HepG2 (cell line): ENCODE measurements around the gene GPR137. TPM values are rescaled to one million over a fixed set of nuclear protein-coding genes. Genes with fewer than 3 reads are reported as not detected.

Experiments used
- ATAC-seq: fragments of 200-7000 bp; cut with Tn5 transposase; 3 replicates; pipeline ENCODE4 v1.9.1; 2020; ENCODE audit warnings: mild to moderate bottlenecking, moderate library complexity
- BruUV-seq: library from RNA; stranded (reverse); fragments of 400-500 nt; replicated peaks from 2 replicates; lab custom pipeline; 2021; lab: Mats Ljungman, UMichigan
- CTCF ChIA-PET: fragments of 300-600 bp; formaldehyde crosslinking; extraction: SDS; loops from one replicate; lab custom pipeline; 2021; ENCODE audit warnings: low total read pairs, inconsistent platforms, low intra/inter-chr PET ratio; lab: Yijun Ruan, JAX
- POLR2A ChIA-PET: fragments of 350-600 bp; sonication (Branson Sonifier 250); formaldehyde crosslinking; loops from one replicate; lab custom pipeline; 2020; ENCODE audit warnings: antibody characterized with exemption, inconsistent platforms; lab: Yijun Ruan, JAX
- DNase-seq: peaks from one replicate; pipeline ENCODE4 v3.0.0-alpha.2; 2015; ENCODE audit warnings: low spot score
- FAIRE-seq: peaks from 3 replicates; lab custom pipeline; 2011; peaks lifted over from hg19 to GRCh38; lab: Jason Lieb, UNC
- H2AFZ ChIP-seq: one replicate; pipeline ENCODE4 v1.6.1; 2011; ENCODE audit warnings: low read length, inconsistent platforms
- H3K27ac ChIP-seq: fragments of 300-600 bp; 3 replicates; pipeline ENCODE4 v1.8.0; 2011; ENCODE audit warnings: mixed run types, mild to moderate bottlenecking, mixed read lengths, low read length, inconsistent platforms; ENCODE audit not compliant: insufficient read depth; ENCODE audit errors: extremely low read length
- H3K27me3 ChIP-seq, 2 experiments: fragments of 200-600 bp in 1 of 2; 2 replicates in 1 of 2; 3 replicates in 1 of 2; pipeline versions ENCODE4 v1.6.0 to v1.8.0; 2011; ENCODE audit warnings: low read length in 2 of 2, mild to moderate bottlenecking in 2 of 2, moderate library complexity in 2 of 2, inconsistent platforms in 1 of 2; ENCODE audit not compliant: insufficient read depth in 2 of 2, control insufficient read depth in 1 of 2
- H3K36me3 ChIP-seq, 2 experiments: fragments of 200-600 bp in 1 of 2; replicated peaks in 1 of 2; 2 replicates in 1 of 2; 3 replicates in 1 of 2; pipeline versions ENCODE4 v1.5.1 to v1.8.0; 2011; ENCODE audit warnings: low read length in 2 of 2, inconsistent platforms in 1 of 2; ENCODE audit not compliant: insufficient read depth in 2 of 2, control insufficient read depth in 1 of 2
- H3K4me1 ChIP-seq: 2 replicates; pipeline ENCODE4 v1.5.1; 2012; ENCODE audit warnings: low read length, inconsistent platforms; ENCODE audit not compliant: insufficient read depth
- H3K4me2 ChIP-seq: 2 replicates; pipeline ENCODE4 v1.6.0; 2011; ENCODE audit warnings: low read depth, low read length, inconsistent platforms
- H3K4me3 ChIP-seq, 3 experiments: fragments of 200-600 bp in 1 of 3; sonication (generic), shearing (Covaris generic) in 1 of 3; replicated peaks in 1 of 3; 2 replicates each; pipeline ENCODE4 v1.5.1; 2011 to 2016; ENCODE audit warnings: low read length in 3 of 3, inconsistent platforms in 2 of 3, low read depth in 2 of 3, mild to moderate bottlenecking in 2 of 3, control low read depth in 1 of 3, mixed read lengths in 1 of 3; ENCODE audit not compliant: insufficient read depth in 1 of 3
- H3K79me2 ChIP-seq: one replicate; pipeline ENCODE4 v1.6.1; 2011; ENCODE audit warnings: low read length, inconsistent platforms; ENCODE audit not compliant: insufficient read depth
- H3K9ac ChIP-seq: 2 replicates; pipeline ENCODE4 v1.6.0; 2011; ENCODE audit warnings: mild to moderate bottlenecking, low read depth, low read length, inconsistent platforms; ENCODE audit not compliant: insufficient read depth
- H3K9me3 ChIP-seq: 2 replicates; pipeline ENCODE4 v1.5.1; 2012; ENCODE audit warnings: mild to moderate bottlenecking, low read length
- H4K20me1 ChIP-seq: 2 replicates; pipeline ENCODE4 v1.6.0; 2011; ENCODE audit warnings: inconsistent platforms, mild to moderate bottlenecking, low read length, moderate library complexity; ENCODE audit not compliant: insufficient read depth
- GABPA ChIP-seq, 2 experiments: IDR thresholded peaks; 2 replicates each; pipeline ENCODE4 v1.6.1; 2011 to 2016; ENCODE audit warnings: low read depth in 2 of 2, low read length in 1 of 2, missing biosample characterization in 1 of 2, missing genetic modification characterization in 1 of 2
- HNRNPLL ChIP-seq: fragments of 200-400 bp; formaldehyde crosslinking; IDR thresholded peaks from 2 replicates; pipeline ENCODE4 v1.6.1; 2017; ENCODE audit warnings: mild to moderate bottlenecking, low read depth, low read length; ENCODE audit not compliant: poor library complexity, severe bottlenecking
- MIER3 ChIP-seq: IDR thresholded peaks from 2 replicates; pipeline ENCODE4 v1.6.1; 2016; ENCODE audit warnings: missing compliant biosample characterization, borderline replicate concordance
- NPAS2 ChIP-seq: sonication (generic); formaldehyde crosslinking; IDR thresholded peaks from 2 replicates; pipeline ENCODE4 v1.8.0; 2022; ENCODE audit warnings: mild to moderate bottlenecking, missing genetic modification reagents, borderline replicate concordance
- POGZ ChIP-seq: sonication (generic); formaldehyde crosslinking; IDR thresholded peaks from 2 replicates; pipeline ENCODE4 v1.4.0; 2020; ENCODE audit warnings: mild to moderate bottlenecking, missing genetic modification reagents
- RBFOX2 ChIP-seq: fragments of 200-400 bp; formaldehyde crosslinking; IDR thresholded peaks from 2 replicates; pipeline ENCODE4 v1.6.1; 2017; ENCODE audit warnings: low read depth, mild to moderate bottlenecking, low read length
- TGIF2 ChIP-seq: IDR thresholded peaks from 2 replicates; pipeline ENCODE4 v1.6.1; 2016; ENCODE audit warnings: control low read depth, missing compliant biosample characterization
- ZNF253 ChIP-seq: sonication (generic); formaldehyde crosslinking; IDR thresholded peaks from 2 replicates; pipeline ENCODE4 v1.8.0; 2022; ENCODE audit warnings: mild to moderate bottlenecking, missing genetic modification reagents, borderline replicate concordance
- ZNF432 ChIP-seq: sonication (generic); formaldehyde crosslinking; IDR thresholded peaks from 2 replicates; pipeline ENCODE4 v1.5.0; 2020; ENCODE audit warnings: missing genetic modification reagents, mild to moderate bottlenecking, borderline replicate concordance
- ZNF781 ChIP-seq: sonication (generic); formaldehyde crosslinking; IDR thresholded peaks from 2 replicates; pipeline ENCODE4 v1.5.1; 2020; ENCODE audit warnings: borderline replicate concordance, mild to moderate bottlenecking, missing genetic modification reagents; ENCODE audit errors: not compliant biosample characterization
- WGBS: methylation state at CpG from one replicate; pipeline ENCODE4 v1.1.6; 2017; ENCODE audit warnings: low lambda C conversion rate; 5-methylcytosine and 5-hydroxymethylcytosine counted together
- in situ Hi-C: cut with HindIII; loops from 2 replicates; pipeline ENCODE4 v1.10.0; 2017; ENCODE audit warnings: low pct_unique_long_range_greater_than_20kb; ENCODE audit not compliant: extremely low pct_ligation_motif_present
- intact Hi-C: fragments of 100-400 bp; cut with micrococcal nuclease; formaldehyde crosslinking; loops from one replicate; pipeline ENCODE4 v1.10.0; 2022; ENCODE audit not compliant: unreplicated experiment
- polyA plus RNA-seq, 8 experiments: library from polyadenylated mRNA; depleted of rRNA in 3 of 8; stranded (reverse) in 7 of 8; unstranded in 1 of 8; fragments of >200 nt; fragmentation: Illumina TruSeq in 4 of 8; extraction: Trizol in 4 of 8; gene quantifications; 2 replicates each; pipeline versions ENCODE4 v1.2.1 to v1.2.3, GENCODE V29; 2011 to 2016; ENCODE audit warnings: low read depth in 4 of 8, missing spikeins in 1 of 8, mixed read lengths in 1 of 8; ENCODE audit not compliant: insufficient read depth in 1 of 8
- total RNA-seq, 5 experiments: library from RNA; depleted of rRNA; stranded (reverse); fragments of >200 nt; fragmentation: Illumina TruSeq; extraction: Trizol; gene quantifications; 2 replicates each; pipeline ENCODE4 v1.2.3, GENCODE V29; 2016; ENCODE audit warnings: low read depth in 1 of 5
- TF ChIP-seq, protein P1 (sequence below): sonication (generic); formaldehyde crosslinking; IDR thresholded peaks from 2 replicates; pipeline ENCODE4 v1.5.1; 2020; ENCODE audit warnings: mild to moderate bottlenecking, missing genetic modification reagents, moderate library complexity
- TF ChIP-seq, protein P2 (sequence below): IDR thresholded peaks from 2 replicates; pipeline ENCODE4 v1.6.1; 2012; ENCODE audit warnings: inconsistent platforms

The GPR137 gene
- total and polyA plus RNA-seq, 2 of the 13 experiments (the other 11 are each of a cell fraction or from before 2014, with no cell fraction given): 8.5 to 13.2 TPM

DNA sequence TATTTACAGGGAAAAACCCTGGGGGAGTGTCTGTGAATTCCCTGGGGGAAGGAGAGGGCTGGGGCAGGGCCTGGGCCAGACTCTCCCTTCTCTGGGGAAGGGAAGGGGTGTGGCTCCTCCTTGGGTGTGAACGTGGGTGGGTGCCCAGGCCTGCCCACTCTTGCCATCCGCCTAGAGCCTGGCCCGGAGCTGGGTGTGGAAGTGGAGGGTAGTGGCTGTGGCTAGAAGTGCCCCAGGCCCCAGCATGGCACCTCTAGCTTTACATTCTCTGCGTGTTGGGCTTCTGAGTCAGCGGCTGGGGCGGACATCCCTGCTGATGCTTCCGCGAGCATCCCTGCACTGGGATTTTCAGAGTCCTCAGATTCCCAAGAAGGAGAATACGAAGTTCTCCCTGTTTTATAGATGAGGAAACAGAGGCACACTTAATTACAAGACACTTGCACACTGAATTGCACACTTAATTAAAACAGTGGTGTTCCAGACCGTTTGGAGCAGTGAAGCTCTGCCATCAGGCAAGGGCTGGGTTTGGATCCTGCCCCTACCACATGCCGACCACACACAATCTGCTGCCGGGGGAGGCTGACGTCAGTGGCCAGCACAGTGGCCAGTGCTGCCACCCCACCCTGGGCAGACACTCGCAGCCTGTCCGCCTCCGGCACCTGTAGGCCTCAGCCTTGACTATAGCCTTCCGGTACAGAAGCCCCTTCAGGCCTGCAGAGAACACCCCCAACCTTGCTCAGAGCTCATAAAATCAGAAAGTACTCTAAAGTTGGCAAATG is 8.8 kb upstream of the GPR137 start:
- H3K9me3 ChIP-seq: no peaks in the 10 kb centered on the region
- TF ChIP-seq ZNF253 (no peak), HNRNPLL (peak; percentile 6), RBFOX2 (0 out of 2 replicates have a peak, but pooled peaks have one; percentile 36)
- H3K9ac ChIP-seq: no peak overlapping the region
- no peak overlapping the region for H3K27ac ChIP-seq
- no peaks in the 10 kb centered on the region for H3K27me3 ChIP-seq
- peaks cover 22% of the 10 kb centered on the region for H3K4me1 ChIP-seq
- no peak overlapping the region for H3K4me2 ChIP-seq
- CTCF ChIA-PET: no interaction called here
- H3K36me3 ChIP-seq: peaks cover 2 to 7% of the 10 kb centered on the region in 2 experiments; a peak in 1 of 5 replicates
- WGBS: 98% methylated on average over 5 of the region's 17 CpGs
- POLR2A ChIA-PET: no interaction called here
- peaks cover 9% of the 10 kb centered on the region for H3K79me2 ChIP-seq
- H4K20me1 ChIP-seq: no peaks in the 10 kb centered on the region
- intact Hi-C loops (no loop called here), in situ Hi-C loops (no loop called here)
- BruUV-seq: no TSS peak
- ATAC-seq (no peak), DNase-seq (no peak), FAIRE-seq (no peak)
- H3K4me3 ChIP-seq: no peak overlapping the region
- no peak overlapping the region for H2AFZ ChIP-seq

DNA sequence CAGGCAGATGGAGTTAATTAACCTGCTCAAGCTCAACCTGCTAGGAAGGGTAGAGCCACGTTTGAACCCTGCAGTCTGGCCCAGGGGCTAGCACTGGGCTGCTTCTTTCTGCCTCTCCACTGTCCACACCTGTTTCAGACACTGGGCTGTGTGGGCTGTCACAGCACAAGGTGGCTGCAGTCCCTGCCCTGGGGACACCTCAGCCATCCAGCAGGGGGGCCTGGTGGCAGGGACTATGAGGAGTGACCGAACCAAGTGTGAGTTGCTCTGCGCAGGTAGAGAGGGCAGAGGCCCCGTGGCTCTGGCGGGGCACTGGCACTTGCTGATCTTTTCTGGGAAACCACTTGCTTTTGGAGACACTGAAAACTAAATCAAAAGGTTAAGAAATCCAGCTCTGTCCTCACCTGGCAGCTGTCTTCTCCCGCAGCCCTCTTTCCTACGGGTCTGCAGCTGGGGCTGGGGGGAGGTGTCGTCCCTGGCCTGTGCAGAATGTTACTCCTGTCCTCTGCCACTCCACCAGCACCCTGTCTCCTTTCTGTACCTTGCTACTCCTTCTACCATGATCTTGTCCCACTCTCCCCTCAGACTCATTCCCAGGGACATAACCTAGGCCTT is 7.0 kb upstream of the GPR137 start:
- in situ Hi-C loops: no loop called here
- Histone ChIP-seq H3K9me3 (no peaks in the 10 kb centered on the region), H3K4me3 (no peak overlapping the region), H3K36me3 (peaks cover 2 to 7% of the 10 kb centered on the region in 2 experiments; a peak in 1 of 5 replicates), H3K79me2 (no peaks in the 10 kb centered on the region), H3K4me1 (peaks cover 4% of the 10 kb centered on the region; the same call in 1 of the 2 replicates), H3K9ac (no peak overlapping the region), H3K27me3 (no peaks in the 10 kb centered on the region), H3K4me2 (no peak overlapping the region), H3K27ac (no peak overlapping the region), H4K20me1 (no peaks in the 10 kb centered on the region), H2AFZ (no peak overlapping the region)
- POLR2A ChIA-PET: interaction anchor here (0.7 to 2.1 kb wide), 3 partner anchors 7 to 33 kb away, joined by 3 to 5 read pairs (median 3); no protein-coding TSS in a partner anchor
- intact Hi-C loops: no loop called here
- no TSS peak for BruUV-seq
- 98% methylated on average over 6 of the region's 8 CpGs for WGBS
- peak; percentile 73 for ATAC-seq
- DNase-seq: no peak
- CTCF ChIA-PET: no interaction called here
- no peak for FAIRE-seq
- TF ChIP-seq, protein P1, sequence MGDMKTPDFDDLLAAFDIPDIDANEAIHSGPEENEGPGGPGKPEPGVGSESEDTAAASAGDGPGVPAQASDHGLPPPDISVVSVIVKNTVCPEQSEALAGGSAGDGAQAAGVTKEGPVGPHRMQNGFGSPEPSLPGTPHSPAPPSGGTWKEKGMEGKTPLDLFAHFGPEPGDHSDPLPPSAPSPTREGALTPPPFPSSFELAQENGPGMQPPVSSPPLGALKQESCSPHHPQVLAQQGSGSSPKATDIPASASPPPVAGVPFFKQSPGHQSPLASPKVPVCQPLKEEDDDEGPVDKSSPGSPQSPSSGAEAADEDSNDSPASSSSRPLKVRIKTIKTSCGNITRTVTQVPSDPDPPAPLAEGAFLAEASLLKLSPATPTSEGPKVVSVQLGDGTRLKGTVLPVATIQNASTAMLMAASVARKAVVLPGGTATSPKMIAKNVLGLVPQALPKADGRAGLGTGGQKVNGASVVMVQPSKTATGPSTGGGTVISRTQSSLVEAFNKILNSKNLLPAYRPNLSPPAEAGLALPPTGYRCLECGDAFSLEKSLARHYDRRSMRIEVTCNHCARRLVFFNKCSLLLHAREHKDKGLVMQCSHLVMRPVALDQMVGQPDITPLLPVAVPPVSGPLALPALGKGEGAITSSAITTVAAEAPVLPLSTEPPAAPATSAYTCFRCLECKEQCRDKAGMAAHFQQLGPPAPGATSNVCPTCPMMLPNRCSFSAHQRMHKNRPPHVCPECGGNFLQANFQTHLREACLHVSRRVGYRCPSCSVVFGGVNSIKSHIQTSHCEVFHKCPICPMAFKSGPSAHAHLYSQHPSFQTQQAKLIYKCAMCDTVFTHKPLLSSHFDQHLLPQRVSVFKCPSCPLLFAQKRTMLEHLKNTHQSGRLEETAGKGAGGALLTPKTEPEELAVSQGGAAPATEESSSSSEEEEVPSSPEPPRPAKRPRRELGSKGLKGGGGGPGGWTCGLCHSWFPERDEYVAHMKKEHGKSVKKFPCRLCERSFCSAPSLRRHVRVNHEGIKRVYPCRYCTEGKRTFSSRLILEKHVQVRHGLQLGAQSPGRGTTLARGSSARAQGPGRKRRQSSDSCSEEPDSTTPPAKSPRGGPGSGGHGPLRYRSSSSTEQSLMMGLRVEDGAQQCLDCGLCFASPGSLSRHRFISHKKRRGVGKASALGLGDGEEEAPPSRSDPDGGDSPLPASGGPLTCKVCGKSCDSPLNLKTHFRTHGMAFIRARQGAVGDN: no peak
- TF ChIP-seq MIER3 (no peak), ZNF781 (CRISPR knock-in tag) (no peak), TGIF2 (no peak), NPAS2 (no peak), POGZ (no peak), ZNF432 (no peak), GABPA (IDR thresholded peaks at IDR 0.05; ENCODE audit: low read depth, low read length) (no peak), GABPA (CRISPR knock-in tag; IDR thresholded peaks at IDR 0.05; ENCODE audit: low read depth) (no peak)
- TF ChIP-seq, protein P2, sequence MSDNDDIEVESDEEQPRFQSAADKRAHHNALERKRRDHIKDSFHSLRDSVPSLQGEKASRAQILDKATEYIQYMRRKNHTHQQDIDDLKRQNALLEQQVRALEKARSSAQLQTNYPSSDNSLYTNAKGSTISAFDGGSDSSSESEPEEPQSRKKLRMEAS: no peak
